Naive thymus-derived CD4-positive, alpha-beta T cell (primary cell): ENCODE measurements around the gene MACIR. TPM values are rescaled to one million over a fixed set of nuclear protein-coding genes. Genes with fewer than 3 reads are reported as not detected.

ENCODE experiments used
- ATAC-seq: fragments of 150-1000 bp; cut with Tn5 transposase; 2 replicates; pipeline ENCODE4 v1.10.0; 2021; ENCODE audit warnings: mild to moderate bottlenecking, moderate library complexity
- CTCF ChIA-PET: fragments of 350-600 bp; sonication (Branson Sonifier 250); formaldehyde crosslinking; loops from one replicate; lab custom pipeline; 2021; ENCODE audit warnings: antibody characterized with exemption; lab: Charles Lee
- POLR2A ChIA-PET: fragments of 350-600 bp; sonication (Branson Sonifier 250); formaldehyde crosslinking; loops from one replicate; lab custom pipeline; 2021; ENCODE audit warnings: antibody characterized with exemption, inconsistent platforms; lab: Charles Lee
- DNase-seq, 9 donors: peaks; one replicate each; pipeline versions ENCODE4 v3.0.0 to v3.0.0-alpha.2; 2020 to 2022; ENCODE audit warnings: mixed read lengths in 1 of 9
- H3K27ac ChIP-seq: one replicate; pipeline ENCODE4 v1.7.0; 2013; ENCODE audit warnings: mild to moderate bottlenecking, low read depth, low read length, moderate library complexity
- H3K27me3 ChIP-seq, 2 donors: one replicate each; pipeline ENCODE4 v1.7.0; 2013; ENCODE audit warnings: low read length in 2 of 2, mild to moderate bottlenecking in 2 of 2, moderate library complexity in 2 of 2; ENCODE audit not compliant: control insufficient read depth in 2 of 2, insufficient read depth in 2 of 2
- H3K36me3 ChIP-seq, 3 experiments: 1 replicate in 2 of 3; 2 replicates in 1 of 3; pipeline ENCODE4 v1.7.0; 2013; ENCODE audit warnings: low read length in 3 of 3, mild to moderate bottlenecking in 3 of 3, moderate library complexity in 1 of 3; ENCODE audit not compliant: insufficient read depth in 3 of 3, control insufficient read depth in 2 of 3
- H3K4me1 ChIP-seq, 2 donors: one replicate each; pipeline ENCODE4 v1.7.0; 2013; ENCODE audit warnings: low read length in 2 of 2, mild to moderate bottlenecking in 2 of 2, moderate library complexity in 1 of 2; ENCODE audit not compliant: control insufficient read depth in 2 of 2, insufficient read depth in 2 of 2
- H3K4me3 ChIP-seq: 2 replicates; pipeline ENCODE4 v1.7.0; 2013; ENCODE audit warnings: mild to moderate bottlenecking, low read length
- H3K9me3 ChIP-seq, 3 experiments: 1 replicate in 2 of 3; 2 replicates in 1 of 3; pipeline ENCODE4 v1.7.0; 2013; ENCODE audit warnings: low read length in 3 of 3; ENCODE audit not compliant: control insufficient read depth in 2 of 3
- H3K27ac Mint-ChIP-seq, 9 donors: one replicate each; pipeline ENCODE4 v1.8.0; 2020 to 2022; ENCODE audit warnings: mixed read lengths in 9 of 9, mild to moderate bottlenecking in 8 of 9, moderate library complexity in 5 of 9, inconsistent platforms in 2 of 9
- H3K27me3 Mint-ChIP-seq, 5 donors: one replicate each; pipeline ENCODE4 v1.8.0; 2021 to 2022; ENCODE audit warnings: mixed read lengths in 5 of 5, mild to moderate bottlenecking in 1 of 5
- H3K36me3 Mint-ChIP-seq, 5 donors: one replicate each; pipeline ENCODE4 v1.8.0; 2020 to 2022; ENCODE audit warnings: mixed read lengths in 5 of 5, mild to moderate bottlenecking in 3 of 5, inconsistent platforms in 1 of 5
- H3K4me1 Mint-ChIP-seq, 7 donors: one replicate each; pipeline ENCODE4 v1.8.0; 2020 to 2022; ENCODE audit warnings: mixed read lengths in 7 of 7, mild to moderate bottlenecking in 3 of 7, inconsistent platforms in 1 of 7
- H3K4me3 Mint-ChIP-seq, 10 donors: one replicate each; pipeline ENCODE4 v1.8.0; 2020 to 2022; ENCODE audit warnings: mild to moderate bottlenecking in 10 of 10, mixed read lengths in 10 of 10, moderate library complexity in 6 of 10, inconsistent platforms in 2 of 10
- H3K9me3 Mint-ChIP-seq, 11 donors: one replicate each; pipeline ENCODE4 v1.8.0; 2020 to 2022; ENCODE audit warnings: mixed read lengths in 11 of 11, mild to moderate bottlenecking in 4 of 11, inconsistent platforms in 1 of 11, moderate library complexity in 1 of 11
- intact Hi-C, 2 donors: fragments of 100-400 bp; cut with micrococcal nuclease; formaldehyde crosslinking; loops; one replicate each; pipeline ENCODE4 v1.15.1; 2023
- polyA plus RNA-seq, 2 donors: library from polyadenylated mRNA; unstranded; fragments of 300-500 nt; fragmentation: Illumina TruSeq; gene quantifications; one replicate each; pipeline ENCODE4 v1.2.3, GENCODE V29; 2021
- total RNA-seq, 6 experiments: library from RNA in 5 of 6; stranded (reverse) in 5 of 6; gene quantifications; 1 replicate in 5 of 6; 2 replicates in 1 of 6; pipeline ENCODE4 v1.2.3 and lab custom pipeline; 2021 to 2026

The MACIR gene
- total and polyA plus RNA-seq, 7 experiments from 2014 or later = 1.4 to 6.1 (median 2.3) TPM

DNA sequence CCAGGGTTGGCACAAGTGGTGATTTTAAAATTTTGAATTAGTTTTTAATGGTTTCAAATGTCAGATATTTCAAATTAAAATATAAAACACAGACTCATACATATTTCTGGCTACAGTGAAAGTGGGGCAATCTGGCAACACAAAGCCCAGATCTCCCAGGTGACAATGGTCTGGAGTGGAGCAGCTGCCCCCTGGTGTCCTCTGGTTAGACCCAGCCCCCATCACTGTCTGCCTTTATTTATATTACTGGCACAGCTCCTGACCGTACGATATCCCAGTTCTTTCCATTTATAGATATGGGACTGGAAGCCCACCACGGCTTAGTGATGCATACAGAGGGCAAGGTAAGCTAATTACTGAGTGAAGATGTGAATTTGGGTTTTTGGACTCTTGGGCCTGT, 37.3 kb downstream of the MACIR start:
- ChIA-PET POLR2A (no interaction called here), CTCF (no interaction called here)
- H3K4me3 Mint-ChIP-seq = no peak overlapping the region
- Histone ChIP-seq H3K4me3 (no peak overlapping the region), H3K27ac (no peak overlapping the region), H3K27me3 (no peaks in the 10 kb centered on the region), H3K36me3 (no peaks in the 10 kb centered on the region), H3K9me3 (no peaks in the 10 kb centered on the region), H3K4me1 (no peaks in the 10 kb centered on the region)
- H3K27me3 Mint-ChIP-seq = peaks cover 0 to 18% (median 13%) of the 10 kb centered on the region in 5 donors
- H3K27ac Mint-ChIP-seq = no peak overlapping the region
- no peaks in the 10 kb centered on the region for H3K4me1 Mint-ChIP-seq
- no peak for DNase-seq
- H3K9me3 Mint-ChIP-seq = no peaks in the 10 kb centered on the region
- intact Hi-C loops = loop anchor here in 1 of 2 donors (1.0 kb wide), 1 partner anchor 64 kb away; no protein-coding TSS in a partner anchor
- H3K36me3 Mint-ChIP-seq = no peaks in the 10 kb centered on the region
- no peak for ATAC-seq

DNA sequence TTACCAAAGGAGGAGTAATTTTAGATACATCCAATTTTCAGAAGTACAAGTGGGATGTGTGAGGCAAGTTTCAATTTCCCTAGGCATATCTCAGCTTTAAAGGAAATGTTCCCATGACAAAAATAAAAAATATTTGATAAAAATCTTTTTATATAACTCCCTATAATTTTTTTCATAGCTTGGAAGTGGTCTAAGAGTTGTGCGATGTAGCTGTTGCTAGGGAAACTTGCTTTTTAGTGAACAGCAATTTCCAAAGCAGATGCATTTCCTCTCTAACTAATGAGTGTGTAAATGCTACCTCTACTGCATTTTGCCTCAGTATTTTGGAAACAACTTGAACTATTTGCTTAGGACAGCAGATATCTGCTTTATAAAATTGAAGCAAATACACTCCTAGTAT, 39.6 kb downstream of the MACIR start:
- H3K4me1 ChIP-seq = no peaks in the 10 kb centered on the region
- Mint-ChIP-seq H3K4me1 (no peaks in the 10 kb centered on the region), H3K27ac (no peak overlapping the region), H3K27me3 (peaks cover 0 to 18% (median 13%) of the 10 kb centered on the region in 5 donors), H3K9me3 (no peaks in the 10 kb centered on the region), H3K4me3 (no peak overlapping the region), H3K36me3 (no peaks in the 10 kb centered on the region)
- ChIA-PET CTCF (interaction anchor here (0.7 kb wide), 1 partner anchor 65 kb away, joined by 3 read pairs; no protein-coding TSS in a partner anchor), POLR2A (no interaction called here)
- intact Hi-C loops = no loop called here
- no peaks in the 10 kb centered on the region for H3K36me3 ChIP-seq
- no peaks in the 10 kb centered on the region for H3K27me3 ChIP-seq
- DNase-seq = no peak
- H3K4me3 ChIP-seq = no peak overlapping the region
- no peaks in the 10 kb centered on the region for H3K9me3 ChIP-seq
- no peak for ATAC-seq
- H3K27ac ChIP-seq = no peak overlapping the region

DNA sequence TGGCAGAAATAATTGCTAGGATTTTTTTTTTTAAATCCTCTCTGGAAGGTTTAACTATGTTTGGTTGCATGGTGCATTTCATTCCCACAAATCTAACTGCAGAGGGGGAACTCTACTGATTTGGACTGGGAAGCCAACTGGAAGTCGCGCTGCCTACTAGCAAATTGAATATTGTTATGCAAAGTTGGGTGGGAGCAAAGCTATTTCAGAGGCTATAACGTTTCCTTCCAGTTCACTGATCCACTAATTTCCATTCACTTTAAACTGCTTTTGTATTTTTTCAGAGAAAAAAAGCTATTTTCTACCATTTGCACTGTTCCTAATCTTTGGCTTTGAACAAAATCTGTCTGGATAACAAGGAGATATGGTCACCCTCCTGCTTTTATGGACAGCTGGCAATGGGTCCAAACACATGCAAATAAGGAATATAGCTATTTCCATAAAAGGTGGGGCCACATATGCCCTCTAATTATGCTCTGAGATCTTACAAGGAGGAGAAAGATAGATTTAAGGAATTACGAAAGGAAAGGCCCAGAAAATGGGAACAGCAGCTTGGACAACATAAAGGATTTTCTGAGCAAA, 40.1 kb downstream of the MACIR start:
- POLR2A ChIA-PET = no interaction called here
- CTCF ChIA-PET = interaction anchor here (0.7 kb wide), 1 partner anchor 66 kb away, joined by 3 read pairs; no protein-coding TSS in a partner anchor
- no peaks in the 10 kb centered on the region for H3K36me3 ChIP-seq

DNA sequence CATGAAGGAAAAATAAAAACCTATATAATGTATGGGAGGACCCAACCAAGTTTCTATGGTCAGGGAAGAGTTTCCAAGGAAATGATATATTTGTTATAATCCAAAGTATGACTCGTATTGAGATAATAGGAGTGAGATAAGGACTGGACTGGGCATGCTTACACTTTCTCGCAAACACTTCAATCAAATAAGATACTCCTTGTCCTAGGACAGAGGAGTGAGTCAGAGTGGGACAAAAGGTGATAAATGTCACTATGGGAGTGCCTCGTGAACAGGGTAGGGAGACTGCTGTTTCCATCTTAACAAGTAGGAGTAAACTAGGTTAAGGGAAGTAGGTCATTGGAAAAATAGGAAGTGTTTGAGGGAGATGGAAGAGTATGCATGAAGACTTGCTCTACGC, 47.2 kb downstream of the MACIR start:
- Histone ChIP-seq H3K9me3 (no peaks in the 10 kb centered on the region), H3K27me3 (no peaks in the 10 kb centered on the region), H3K36me3 (no peaks in the 10 kb centered on the region), H3K4me3 (no peak overlapping the region), H3K27ac (no peak overlapping the region), H3K4me1 (no peaks in the 10 kb centered on the region)
- Mint-ChIP-seq H3K4me1 (no peaks in the 10 kb centered on the region), H3K36me3 (peaks cover 0 to 4% (median 0%) of the 10 kb centered on the region in 5 donors), H3K27ac (no peak overlapping the region), H3K27me3 (peaks cover 0 to 13% (median 5%) of the 10 kb centered on the region in 5 donors), H3K4me3 (no peak overlapping the region), H3K9me3 (peaks cover 0 to 5% (median 0%) of the 10 kb centered on the region in 11 donors)
- CTCF ChIA-PET = no interaction called here
- ATAC-seq (no peak), DNase-seq (no peak)
- POLR2A ChIA-PET = no interaction called here
- intact Hi-C loops = no loop called here

More for the DNA sequence above, 40.1 kb downstream of the MACIR start:
- H3K27ac ChIP-seq = no peak overlapping the region
- H3K9me3 ChIP-seq = no peaks in the 10 kb centered on the region
- no peaks in the 10 kb centered on the region for H3K27me3 ChIP-seq
- DNase-seq (no peak), ATAC-seq (no peak)
- no peaks in the 10 kb centered on the region for H3K36me3 Mint-ChIP-seq
- H3K27me3 Mint-ChIP-seq = peaks cover 0 to 18% (median 13%) of the 10 kb centered on the region in 5 donors
- H3K4me1 Mint-ChIP-seq = no peaks in the 10 kb centered on the region
- H3K4me3 ChIP-seq = no peak overlapping the region
- no peak overlapping the region for H3K4me3 Mint-ChIP-seq
- no peak overlapping the region for H3K27ac Mint-ChIP-seq
- intact Hi-C loops = no loop called here
- H3K9me3 Mint-ChIP-seq = no peaks in the 10 kb centered on the region
- H3K4me1 ChIP-seq = no peaks in the 10 kb centered on the region

DNA sequence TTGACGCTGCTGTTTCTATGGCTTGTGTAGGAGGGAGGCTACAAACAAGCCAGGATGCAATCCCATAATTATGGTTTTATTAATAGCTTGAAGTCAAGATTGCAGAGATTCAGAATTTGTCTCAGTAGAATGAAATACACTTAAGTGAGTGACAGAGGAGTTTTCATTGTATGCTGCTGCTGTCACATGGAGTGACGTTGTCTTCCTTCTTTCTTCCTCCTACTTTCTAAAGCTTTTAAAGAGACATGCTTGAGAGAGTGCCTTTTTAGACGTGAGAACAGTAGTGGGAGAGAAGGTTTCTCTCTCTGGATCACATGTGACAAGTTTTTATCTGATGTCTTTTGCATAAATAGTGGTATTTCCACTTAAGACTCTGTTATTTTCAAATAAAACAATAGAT, 48.9 kb downstream of the MACIR start:
- Mint-ChIP-seq H3K4me1 (no peaks in the 10 kb centered on the region), H3K4me3 (no peak overlapping the region), H3K27ac (no peak overlapping the region), H3K27me3 (peaks cover 7 to 20% (median 11%) of the 10 kb centered on the region in 5 donors), H3K9me3 (peaks cover 0 to 5% (median 0%) of the 10 kb centered on the region in 11 donors), H3K36me3 (peaks cover 0 to 4% (median 0%) of the 10 kb centered on the region in 5 donors)
- no peak overlapping the region for H3K27ac ChIP-seq
- no peaks in the 10 kb centered on the region for H3K4me1 ChIP-seq
- intact Hi-C loops = no loop called here
- H3K27me3 ChIP-seq = no peaks in the 10 kb centered on the region
- H3K9me3 ChIP-seq = no peaks in the 10 kb centered on the region
- CTCF ChIA-PET = no interaction called here
- ATAC-seq = no peak
- H3K4me3 ChIP-seq = no peak overlapping the region
- POLR2A ChIA-PET = no interaction called here
- no peak for DNase-seq
- H3K36me3 ChIP-seq = no peaks in the 10 kb centered on the region

DNA sequence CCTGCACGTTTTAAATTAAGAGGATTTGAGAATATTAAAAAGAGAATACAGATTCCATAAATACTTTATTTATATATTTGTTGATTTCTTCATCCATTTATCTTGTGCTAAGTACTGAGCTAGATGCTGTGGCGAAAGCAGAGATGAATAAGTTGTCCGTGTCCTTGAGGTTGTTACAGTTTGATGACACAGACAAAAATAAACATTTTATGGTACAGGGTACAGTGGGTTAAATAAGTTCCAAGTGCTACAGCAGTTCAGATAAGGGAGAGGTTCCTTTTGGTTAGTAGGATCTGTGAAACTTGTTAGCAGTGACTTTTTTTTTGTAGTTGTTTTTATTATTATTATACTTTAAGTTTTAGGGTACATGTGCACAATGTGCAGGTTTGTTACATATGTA, 50.2 kb downstream of the MACIR start:
- no peaks in the 10 kb centered on the region for H3K27me3 ChIP-seq
- intact Hi-C loops = no loop called here
- H3K4me3 Mint-ChIP-seq = no peak overlapping the region
- H3K27me3 Mint-ChIP-seq = peaks cover 10 to 23% (median 16%) of the 10 kb centered on the region in 5 donors
- POLR2A ChIA-PET = no interaction called here
- CTCF ChIA-PET = no interaction called here
- H3K27ac Mint-ChIP-seq = no peak overlapping the region
- no peak overlapping the region for H3K27ac ChIP-seq
- no peaks in the 10 kb centered on the region for H3K4me1 Mint-ChIP-seq
- no peaks in the 10 kb centered on the region for H3K9me3 ChIP-seq
- H3K9me3 Mint-ChIP-seq = peaks cover 0 to 5% (median 0%) of the 10 kb centered on the region in 11 donors
- ATAC-seq = no peak
- H3K36me3 ChIP-seq = no peaks in the 10 kb centered on the region
- no peak overlapping the region for H3K4me3 ChIP-seq
- H3K4me1 ChIP-seq = no peaks in the 10 kb centered on the region
- no peak for DNase-seq
- H3K36me3 Mint-ChIP-seq = peaks cover 0 to 4% (median 0%) of the 10 kb centered on the region in 5 donors

DNA sequence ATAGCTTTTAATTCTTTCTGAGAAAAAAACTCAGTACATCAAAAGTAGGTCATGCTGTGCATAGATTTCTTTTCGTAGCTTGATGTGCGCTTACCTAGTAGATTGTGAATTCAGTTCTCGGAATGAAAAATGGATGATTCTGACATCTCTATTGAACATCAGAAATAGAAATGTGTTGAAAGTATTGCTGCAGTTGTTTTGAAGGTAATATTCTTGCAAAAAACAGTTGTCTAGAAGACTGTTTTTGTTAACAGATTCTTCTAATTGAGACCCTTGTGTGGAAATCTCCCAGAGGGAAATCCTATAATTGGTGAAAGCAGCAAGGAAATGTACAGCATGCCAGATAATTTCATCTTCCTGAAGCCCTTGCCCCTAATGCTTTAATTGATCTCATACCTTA, 54.5 kb downstream of the MACIR start:
- Histone ChIP-seq H3K27ac (no peak overlapping the region), H3K9me3 (no peaks in the 10 kb centered on the region), H3K36me3 (no peaks in the 10 kb centered on the region), H3K27me3 (no peaks in the 10 kb centered on the region), H3K4me3 (no peak overlapping the region), H3K4me1 (no peaks in the 10 kb centered on the region)
- intact Hi-C loops = no loop called here
- ChIA-PET CTCF (no interaction called here), POLR2A (no interaction called here)
- Mint-ChIP-seq H3K36me3 (no peaks in the 10 kb centered on the region), H3K4me3 (no peak overlapping the region), H3K4me1 (no peaks in the 10 kb centered on the region), H3K27ac (no peak overlapping the region), H3K9me3 (no peaks in the 10 kb centered on the region), H3K27me3 (peaks cover 19 to 27% (median 23%) of the 10 kb centered on the region in 5 donors)
- ATAC-seq = no peak
- DNase-seq = no peak
